ENCODE results near the gene NDC1.

GRCh38 chr1:53766194-53766742 lies 71.8 kb downstream of the NDC1 start:
- TF ChIP-seq POLR2AphosphoS5 (IDR thresholded peaks at IDR 0.05; ENCODE audit: low read depth, low read length) = no peak
- no peak for TF ChIP-seq CTCF (IDR thresholded peaks at IDR 0.05)
- no peak for TF ChIP-seq SIN3A (IDR thresholded peaks at IDR 0.05; ENCODE audit: borderline replicate concordance, low read depth, low read length)
- no peak for TF ChIP-seq MEF2A (IDR thresholded peaks at IDR 0.05; ENCODE audit: borderline replicate concordance, low read depth)
- no peak for TF ChIP-seq TAF1 (IDR thresholded peaks at IDR 0.05; ENCODE audit: borderline replicate concordance, low read depth, low read length)
- no peak for TF ChIP-seq SMC3 (IDR thresholded peaks at IDR 0.05; ENCODE audit: low read depth, low read length)
- TF ChIP-seq MAX (IDR thresholded peaks at IDR 0.05; ENCODE audit: low read depth) = no peak
- TF ChIP-seq, protein P1, sequence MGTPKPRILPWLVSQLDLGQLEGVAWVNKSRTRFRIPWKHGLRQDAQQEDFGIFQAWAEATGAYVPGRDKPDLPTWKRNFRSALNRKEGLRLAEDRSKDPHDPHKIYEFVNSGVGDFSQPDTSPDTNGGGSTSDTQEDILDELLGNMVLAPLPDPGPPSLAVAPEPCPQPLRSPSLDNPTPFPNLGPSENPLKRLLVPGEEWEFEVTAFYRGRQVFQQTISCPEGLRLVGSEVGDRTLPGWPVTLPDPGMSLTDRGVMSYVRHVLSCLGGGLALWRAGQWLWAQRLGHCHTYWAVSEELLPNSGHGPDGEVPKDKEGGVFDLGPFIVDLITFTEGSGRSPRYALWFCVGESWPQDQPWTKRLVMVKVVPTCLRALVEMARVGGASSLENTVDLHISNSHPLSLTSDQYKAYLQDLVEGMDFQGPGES (IDR thresholded peaks at IDR 0.05; ENCODE audit: low read depth, low read length) = no peak

All from SK-N-SH (cell line).